ENCODE measurements around the gene PHLDA3.
"Not testable (repeated sequence)": the region's sequence is repeated elsewhere in the genome, so short reads cannot be mapped to it uniquely, and the experiment has no call there.

PHLDA3 gene

GRCh38 chr1:201497935-201498509 is 29.0 kb upstream of the PHLDA3 start:
- TF ChIP-seq CTCF (IDR thresholded peaks at IDR 0.05; ENCODE audit: low read depth, low read length): no peak
- no peak for DNase-seq (ENCODE audit: extremely low read depth, low read depth)

GRCh38 chr1:201496296-201496690 is 27.3 kb upstream of the PHLDA3 start:
- TF ChIP-seq CTCF (IDR thresholded peaks at IDR 0.05; ENCODE audit: low read depth, low read length): no peak
- DNase-seq (ENCODE audit: extremely low read depth, low read depth): no peak

GRCh38 chr1:201495551-201496295 is 26.7 kb upstream of the PHLDA3 start:
- TF ChIP-seq CTCF (IDR thresholded peaks at IDR 0.05; ENCODE audit: low read depth, low read length): no peak
- DNase-seq (ENCODE audit: extremely low read depth, low read depth): no peak

- no peak for TF ChIP-seq CTCF (IDR thresholded peaks at IDR 0.05; ENCODE audit: low read depth, low read length)
- no peak for DNase-seq (ENCODE audit: extremely low read depth, low read depth)
These were observed 25.0 kb upstream of the PHLDA3 start for GRCh38 chr1:201493757-201494617.

- DNase-seq (ENCODE audit: extremely low read depth, low read depth): not testable (repeated sequence)
These were observed 24.2 kb upstream of the PHLDA3 start for GRCh38 chr1:201493026-201493656.

- DNase-seq (ENCODE audit: extremely low read depth, low read depth): no peak
- no peak for TF ChIP-seq CTCF (IDR thresholded peaks at IDR 0.05; ENCODE audit: low read depth, low read length)
These were observed 23.0 kb upstream of the PHLDA3 start for GRCh38 chr1:201491896-201492511.

GRCh38 chr1:201490708-201491131 is 21.7 kb upstream of the PHLDA3 start:
- no peak for DNase-seq (ENCODE audit: extremely low read depth, low read depth)
- TF ChIP-seq CTCF (IDR thresholded peaks at IDR 0.05; ENCODE audit: low read depth, low read length): no peak

Measured in AG09319 (cell line).